HCT116 (cell line): Measurements from ENCODE around the gene SSH2. TPM values are rescaled to one million over a fixed set of nuclear protein-coding genes. Genes with fewer than 3 reads are reported as not detected.

ENCODE experiments used
- ATAC-seq: fragments of 200-7000 bp; cut with Tn5 transposase; 2 replicates; pipeline ENCODE4 v1.9.1; 2020; ENCODE audit warnings: mild to moderate bottlenecking, moderate library complexity
- BruUV-seq: library from RNA; stranded (reverse); fragments of 400-500 nt; replicated peaks from 2 replicates; lab custom pipeline; 2021; lab: Mats Ljungman, UMichigan
- CTCF ChIA-PET: fragments of 300-600 bp; sonication (Branson Sonifier 250); formaldehyde crosslinking; loops from one replicate; lab custom pipeline; 2021; ENCODE audit warnings: antibody characterized with exemption; lab: Charles Lee
- POLR2A ChIA-PET: fragments of 300-600, 350-600 bp; sonication (Branson Sonifier 250); formaldehyde crosslinking; loops from one replicate; lab custom pipeline; 2021; ENCODE audit warnings: antibody characterized with exemption; lab: Charles Lee
- RAD21 ChIA-PET, 2 experiments: fragments of 300-600 bp; sonication (Branson Sonifier 250); formaldehyde crosslinking; loops; one replicate each; lab custom pipeline; 2023; ENCODE audit warnings: low total read pairs in 2 of 2; ENCODE audit not compliant: uncharacterized antibody in 2 of 2, unreplicated experiment in 2 of 2, low non-redundant PET in 1 of 2; lab: Charles Lee
- DNase-seq: peaks from one replicate; pipeline ENCODE4 v3.0.0-alpha.2; 2010; ENCODE audit warnings: low read depth, low spot score
- H2AFZ ChIP-seq: fragments of 200-600 bp; shearing (Covaris generic), sonication (generic); 2 replicates; pipeline ENCODE4 v1.6.1; 2017; ENCODE audit warnings: low read depth, mixed run types, mixed read lengths, antibody characterized with exemption, low read length; ENCODE audit not compliant: poor library complexity, severe bottlenecking
- H3K27ac ChIP-seq: 2 replicates; pipeline ENCODE4 v1.5.1; 2012; ENCODE audit warnings: low read depth, low read length
- H3K27me3 ChIP-seq: fragments of 200-600 bp; sonication (generic); 2 replicates; pipeline ENCODE4 v1.6.1; 2016; ENCODE audit warnings: mixed run types, low read length, mixed read lengths; ENCODE audit not compliant: insufficient read depth
- H3K36me3 ChIP-seq, 2 experiments: fragments of 200-500 bp in 1 of 2; fragments of 200-600 bp in 1 of 2; sonication (Bioruptor generic) in 1 of 2; sonication (generic) in 1 of 2; 2 replicates each; pipeline versions ENCODE4 v1.5.1 to v1.6.1; 2014 to 2016; ENCODE audit warnings: low read length in 2 of 2, inconsistent platforms in 1 of 2, mixed read lengths in 1 of 2, mixed run types in 1 of 2; ENCODE audit not compliant: insufficient read depth in 2 of 2, control insufficient read depth in 1 of 2
- H3K4me1 ChIP-seq, 2 experiments: fragments of 200-600 bp in 1 of 2; sonication (generic) in 1 of 2; 2 replicates each; pipeline versions ENCODE4 v1.5.1 to v1.6.1; 2012 to 2017; ENCODE audit warnings: low read length in 2 of 2, inconsistent platforms in 1 of 2, mild to moderate bottlenecking in 1 of 2, mixed read lengths in 1 of 2, mixed run types in 1 of 2, moderate library complexity in 1 of 2; ENCODE audit not compliant: insufficient read depth in 2 of 2, control insufficient read depth in 1 of 2
- H3K4me2 ChIP-seq: fragments of 200-600 bp; sonication (generic); 2 replicates; pipeline ENCODE4 v1.6.1; 2017; ENCODE audit warnings: mixed run types, low read length, mixed read lengths
- H3K4me3 ChIP-seq, 2 experiments: fragments of 200-600 bp in 1 of 2; sonication (generic) in 1 of 2; replicated peaks in 1 of 2; 2 replicates each; pipeline ENCODE4 v1.5.1; 2011 to 2016; ENCODE audit warnings: low read length in 2 of 2, control low read depth in 1 of 2, low read depth in 1 of 2, mild to moderate bottlenecking in 1 of 2, mixed read lengths in 1 of 2, mixed run types in 1 of 2
- H3K79me2 ChIP-seq: fragments of 200-600 bp; sonication (generic); 2 replicates; pipeline ENCODE4 v1.6.1; 2017; ENCODE audit warnings: mild to moderate bottlenecking, mixed run types, low read length, moderate library complexity, mixed read lengths; ENCODE audit not compliant: insufficient read depth
- H3K9ac ChIP-seq: fragments of 200-600 bp; sonication (generic); 2 replicates; pipeline ENCODE4 v1.6.1; 2016; ENCODE audit warnings: low read length, mixed read lengths
- H3K9me2 ChIP-seq: fragments of 200-600 bp; sonication (generic), shearing (Covaris generic); 2 replicates; pipeline ENCODE4 v1.6.1; 2017; ENCODE audit warnings: mixed run types, mild to moderate bottlenecking, moderate library complexity; ENCODE audit not compliant: insufficient read depth
- H3K9me3 ChIP-seq, 2 experiments: fragments of 200-500 bp in 1 of 2; fragments of 200-600 bp in 1 of 2; sonication (Bioruptor generic) in 1 of 2; sonication (generic) in 1 of 2; 2 replicates each; pipeline ENCODE4 v1.6.1; 2014 to 2017; ENCODE audit warnings: low read length in 2 of 2, mixed read lengths in 2 of 2, inconsistent platforms in 1 of 2, low read depth in 1 of 2, mild to moderate bottlenecking in 1 of 2, mixed run types in 1 of 2, moderate library complexity in 1 of 2; ENCODE audit not compliant: control insufficient read depth in 1 of 2, insufficient read depth in 1 of 2
- H4K20me1 ChIP-seq: fragments of 200-600 bp; sonication (generic), shearing (Covaris generic); 2 replicates; pipeline ENCODE4 v1.6.1; 2017; ENCODE audit warnings: mixed run types, mild to moderate bottlenecking, moderate library complexity; ENCODE audit not compliant: insufficient read depth
- ATF3 ChIP-seq: IDR thresholded peaks from 2 replicates; pipeline ENCODE4 v1.6.1; 2012
- FOSL1 ChIP-seq: IDR thresholded peaks from 2 replicates; pipeline ENCODE4 v1.6.1; 2012; ENCODE audit warnings: low read depth
- JUND ChIP-seq: IDR thresholded peaks from 2 replicates; pipeline ENCODE4 v1.6.1; 2012
- POLR2A ChIP-seq: IDR thresholded peaks from 2 replicates; pipeline ENCODE4 v1.7.0; 2011; ENCODE audit warnings: borderline replicate concordance; ENCODE audit not compliant: insufficient read depth, insufficient read length; ENCODE audit errors: extremely low read depth
- REST ChIP-seq: IDR thresholded peaks from 2 replicates; pipeline ENCODE4 v1.6.1; 2012; ENCODE audit warnings: low read depth
- SIN3A ChIP-seq: IDR thresholded peaks from 2 replicates; pipeline ENCODE4 v1.6.1; 2012; ENCODE audit warnings: low read depth
- SP1 ChIP-seq: IDR thresholded peaks from 2 replicates; pipeline ENCODE4 v1.6.1; 2012; ENCODE audit warnings: low read depth
- SRF ChIP-seq: IDR thresholded peaks from 2 replicates; pipeline ENCODE4 v1.6.1; 2012; ENCODE audit warnings: low read depth
- TCF7L2 ChIP-seq: IDR thresholded peaks from 2 replicates; pipeline ENCODE4 v1.7.0; 2011; ENCODE audit warnings: borderline replicate concordance, inconsistent platforms; ENCODE audit not compliant: insufficient read depth, insufficient read length; ENCODE audit errors: extremely low read depth
- intact Hi-C: fragments of 100-400 bp; cut with micrococcal nuclease; formaldehyde crosslinking; loops from 2 replicates; pipeline ENCODE4 v1.10.0; 2022
- total RNA-seq: library from RNA; stranded (reverse); gene quantifications from one replicate; pipeline ENCODE4 v1.2.1, GENCODE V29; 2021; ENCODE audit not compliant: unreplicated experiment

Gene SSH2
- total RNA-seq, 1 experiment from 2014 or later: 17.0 TPM

- TF ChIP-seq SP1: peak; percentile 30
- peak; percentile 72 for TF ChIP-seq POLR2A
- TF ChIP-seq ATF3: no peak
- no peak for TF ChIP-seq FOSL1
- no peak for TF ChIP-seq JUND
- TF ChIP-seq REST: no peak
- TF ChIP-seq SIN3A: no peak
- no peak for TF ChIP-seq TCF7L2
- TF ChIP-seq SRF: no peak
- TF ChIP-seq, all 23 proteins: peak for 4
Measured at GRCh38 chr17:29625037-29625750, 304.8 kb downstream of the SSH2 start (continued).

- BruUV-seq: no TSS peak
- ChIA-PET CTCF (interaction anchor here (0.6 to 2.9 kb wide), 11 partner anchors 8 to 895 kb away, joined by 3 to 11 read pairs (median 4); no protein-coding TSS in a partner anchor), POLR2A (interaction anchor here (1.4 kb wide), 2 partner anchors 15 to 32 kb away, joined by 3 to 5 read pairs; no protein-coding TSS in a partner anchor), RAD21 (interaction anchor here (1.0 to 1.3 kb wide), 2 partner anchors 15 kb away, joined by 3 read pairs; no protein-coding TSS in a partner anchor)
- H3K4me3 ChIP-seq: no peak overlapping the region
- no peaks in the 10 kb centered on the region for H3K9me3 ChIP-seq
- no peak overlapping the region for H3K9ac ChIP-seq
- H3K27ac ChIP-seq: no peak overlapping the region
- no peaks in the 10 kb centered on the region for H3K79me2 ChIP-seq
- H3K4me2 ChIP-seq: peak overlapping the region; percentile 97
- H3K4me1 ChIP-seq: peaks cover 31 to 61% of the 10 kb centered on the region in 2 experiments
- no peaks in the 10 kb centered on the region for H4K20me1 ChIP-seq
- ATAC-seq: no peak
- H2AFZ ChIP-seq: no peak overlapping the region
- no peaks in the 10 kb centered on the region for H3K36me3 ChIP-seq
- no peaks in the 10 kb centered on the region for H3K27me3 ChIP-seq
- H3K9me2 ChIP-seq: no peaks in the 10 kb centered on the region
- intact Hi-C loops: no loop called here
- no peak for TF ChIP-seq SRF
- DNase-seq: no peak
Measured at GRCh38 chr17:29624586-29624985, 305.4 kb downstream of the SSH2 start.
